HepG2 (cell line): ENCODE results near the gene IL36B. TPM values are rescaled to one million over a fixed set of nuclear protein-coding genes. Genes with fewer than 3 reads are reported as not detected.

ENCODE experiments used
- ATAC-seq: fragments of 200-7000 bp; cut with Tn5 transposase; 3 replicates; pipeline ENCODE4 v1.9.1; 2020; ENCODE audit warnings: mild to moderate bottlenecking, moderate library complexity
- BruUV-seq: library from RNA; stranded (reverse); fragments of 400-500 nt; replicated peaks from 2 replicates; lab custom pipeline; 2021; lab: Mats Ljungman, UMichigan
- CTCF ChIA-PET: fragments of 300-600 bp; formaldehyde crosslinking; extraction: SDS; loops from one replicate; lab custom pipeline; 2021; ENCODE audit warnings: low total read pairs, inconsistent platforms, low intra/inter-chr PET ratio; lab: Yijun Ruan, JAX
- POLR2A ChIA-PET: fragments of 350-600 bp; sonication (Branson Sonifier 250); formaldehyde crosslinking; loops from one replicate; lab custom pipeline; 2020; ENCODE audit warnings: antibody characterized with exemption, inconsistent platforms; lab: Yijun Ruan, JAX
- DNase-seq: peaks from one replicate; pipeline ENCODE4 v3.0.0-alpha.2; 2015; ENCODE audit warnings: low spot score
- FAIRE-seq: peaks from 3 replicates; lab custom pipeline; 2011; peaks lifted over from hg19 to GRCh38; lab: Jason Lieb, UNC
- H2AFZ ChIP-seq: one replicate; pipeline ENCODE4 v1.6.1; 2011; ENCODE audit warnings: low read length, inconsistent platforms
- H3K27ac ChIP-seq: fragments of 300-600 bp; 3 replicates; pipeline ENCODE4 v1.8.0; 2011; ENCODE audit warnings: mixed run types, mild to moderate bottlenecking, mixed read lengths, low read length, inconsistent platforms; ENCODE audit not compliant: insufficient read depth; ENCODE audit errors: extremely low read length
- H3K27me3 ChIP-seq, 2 experiments: fragments of 200-600 bp in 1 of 2; 2 replicates in 1 of 2; 3 replicates in 1 of 2; pipeline versions ENCODE4 v1.6.0 to v1.8.0; 2011; ENCODE audit warnings: low read length in 2 of 2, mild to moderate bottlenecking in 2 of 2, moderate library complexity in 2 of 2, inconsistent platforms in 1 of 2; ENCODE audit not compliant: insufficient read depth in 2 of 2, control insufficient read depth in 1 of 2
- H3K36me3 ChIP-seq, 2 experiments: fragments of 200-600 bp in 1 of 2; replicated peaks in 1 of 2; 2 replicates in 1 of 2; 3 replicates in 1 of 2; pipeline versions ENCODE4 v1.5.1 to v1.8.0; 2011; ENCODE audit warnings: low read length in 2 of 2, inconsistent platforms in 1 of 2; ENCODE audit not compliant: insufficient read depth in 2 of 2, control insufficient read depth in 1 of 2
- H3K4me1 ChIP-seq: 2 replicates; pipeline ENCODE4 v1.5.1; 2012; ENCODE audit warnings: low read length, inconsistent platforms; ENCODE audit not compliant: insufficient read depth
- H3K4me2 ChIP-seq: 2 replicates; pipeline ENCODE4 v1.6.0; 2011; ENCODE audit warnings: low read depth, low read length, inconsistent platforms
- H3K4me3 ChIP-seq, 3 experiments: fragments of 200-600 bp in 1 of 3; sonication (generic), shearing (Covaris generic) in 1 of 3; replicated peaks in 1 of 3; 2 replicates each; pipeline ENCODE4 v1.5.1; 2011 to 2016; ENCODE audit warnings: low read length in 3 of 3, inconsistent platforms in 2 of 3, low read depth in 2 of 3, mild to moderate bottlenecking in 2 of 3, control low read depth in 1 of 3, mixed read lengths in 1 of 3; ENCODE audit not compliant: insufficient read depth in 1 of 3
- H3K79me2 ChIP-seq: one replicate; pipeline ENCODE4 v1.6.1; 2011; ENCODE audit warnings: low read length, inconsistent platforms; ENCODE audit not compliant: insufficient read depth
- H3K9ac ChIP-seq: 2 replicates; pipeline ENCODE4 v1.6.0; 2011; ENCODE audit warnings: mild to moderate bottlenecking, low read depth, low read length, inconsistent platforms; ENCODE audit not compliant: insufficient read depth
- H3K9me3 ChIP-seq: 2 replicates; pipeline ENCODE4 v1.5.1; 2012; ENCODE audit warnings: mild to moderate bottlenecking, low read length
- H4K20me1 ChIP-seq: 2 replicates; pipeline ENCODE4 v1.6.0; 2011; ENCODE audit warnings: inconsistent platforms, mild to moderate bottlenecking, low read length, moderate library complexity; ENCODE audit not compliant: insufficient read depth
- BRF2 ChIP-seq: sonication (generic); formaldehyde crosslinking; IDR thresholded peaks from 2 replicates; pipeline ENCODE4 v1.8.1; 2022; ENCODE audit warnings: mild to moderate bottlenecking, missing genetic modification reagents
- FOSL1 ChIP-seq: sonication (generic); formaldehyde crosslinking; IDR thresholded peaks from 2 replicates; pipeline ENCODE4 v1.9.0; 2021; ENCODE audit warnings: missing genetic modification reagents, borderline replicate concordance
- HES4 ChIP-seq: sonication (generic); formaldehyde crosslinking; IDR thresholded peaks from 2 replicates; pipeline ENCODE4 v1.9.0; 2021; ENCODE audit warnings: mild to moderate bottlenecking, missing genetic modification reagents, borderline replicate concordance
- HNRNPH1 ChIP-seq: fragments of 200-400 bp; formaldehyde crosslinking; optimal IDR thresholded peaks from 2 replicates; pipeline ENCODE3; 2017; ENCODE audit warnings: mild to moderate bottlenecking, low read depth, low read length
- KDM4B ChIP-seq: sonication (generic); formaldehyde crosslinking; IDR thresholded peaks from 2 replicates; pipeline ENCODE4 v1.4.0; 2020; ENCODE audit warnings: missing genetic modification reagents
- RFXANK ChIP-seq: IDR thresholded peaks from 2 replicates; pipeline ENCODE4 v1.6.1; 2016
- SIN3B ChIP-seq: fragments of 150-350 bp; IDR thresholded peaks from 2 replicates; pipeline ENCODE4 v1.6.1; 2014; ENCODE audit warnings: low read length
- THRA ChIP-seq: sonication (generic); formaldehyde crosslinking; IDR thresholded peaks from 2 replicates; pipeline ENCODE4 v1.4.0; 2020; ENCODE audit warnings: missing genetic modification reagents, borderline replicate concordance
- ZNF598 ChIP-seq: sonication (generic); formaldehyde crosslinking; IDR thresholded peaks from 2 replicates; pipeline ENCODE4 v1.5.1; 2020; ENCODE audit warnings: mild to moderate bottlenecking, missing genetic modification reagents, borderline replicate concordance
- WGBS: methylation state at CpG from one replicate; pipeline ENCODE4 v1.1.6; 2017; ENCODE audit warnings: low lambda C conversion rate; 5-methylcytosine and 5-hydroxymethylcytosine counted together
- in situ Hi-C: cut with HindIII; loops from 2 replicates; pipeline ENCODE4 v1.10.0; 2017; ENCODE audit warnings: low pct_unique_long_range_greater_than_20kb; ENCODE audit not compliant: extremely low pct_ligation_motif_present
- intact Hi-C: fragments of 100-400 bp; cut with micrococcal nuclease; formaldehyde crosslinking; loops from one replicate; pipeline ENCODE4 v1.10.0; 2022; ENCODE audit not compliant: unreplicated experiment
- polyA plus RNA-seq, 8 experiments: library from polyadenylated mRNA; depleted of rRNA in 3 of 8; stranded (reverse) in 7 of 8; unstranded in 1 of 8; fragments of >200 nt; fragmentation: Illumina TruSeq in 4 of 8; extraction: Trizol in 4 of 8; gene quantifications; 2 replicates each; pipeline versions ENCODE4 v1.2.1 to v1.2.3, GENCODE V29; 2011 to 2016; ENCODE audit warnings: low read depth in 4 of 8, missing spikeins in 1 of 8, mixed read lengths in 1 of 8; ENCODE audit not compliant: insufficient read depth in 1 of 8
- total RNA-seq, 5 experiments: library from RNA; depleted of rRNA; stranded (reverse); fragments of >200 nt; fragmentation: Illumina TruSeq; extraction: Trizol; gene quantifications; 2 replicates each; pipeline ENCODE4 v1.2.3, GENCODE V29; 2016; ENCODE audit warnings: low read depth in 1 of 5

The IL36B gene
- total and polyA plus RNA-seq, 2 of the 13 experiments (the other 11 are each of a cell fraction or from before 2014, with no cell fraction given) = not detected

GRCh38 chr2:112996635-112997034, 56.0 kb downstream of the IL36B start:
- ATAC-seq (no peak), DNase-seq (no peak), FAIRE-seq (no peak)
- H3K36me3 ChIP-seq = no peaks in the 10 kb centered on the region
- no peak overlapping the region for H3K4me2 ChIP-seq
- CTCF ChIA-PET = no interaction called here
- in situ Hi-C loops (no loop called here), intact Hi-C loops (no loop called here)
- BruUV-seq = no TSS peak
- no peaks in the 10 kb centered on the region for H3K79me2 ChIP-seq
- no peaks in the 10 kb centered on the region; a peak in 1 of 5 replicates for H3K27me3 ChIP-seq
- peaks cover 14% of the 10 kb centered on the region for H3K4me1 ChIP-seq
- no peaks in the 10 kb centered on the region for H4K20me1 ChIP-seq
- no peak overlapping the region for H3K27ac ChIP-seq
- H2AFZ ChIP-seq = no peak overlapping the region
- H3K9me3 ChIP-seq = peaks cover 22% of the 10 kb centered on the region
- POLR2A ChIA-PET = no interaction called here
- TF ChIP-seq HNRNPH1 (no peak), HES4 (no peak)
- no peak overlapping the region for H3K9ac ChIP-seq
- no peak overlapping the region for H3K4me3 ChIP-seq
- WGBS = 23% methylated on average over 6 of the region's 6 CpGs

- BruUV-seq = no TSS peak
- no peak overlapping the region for H3K27ac ChIP-seq
- no peaks in the 10 kb centered on the region for H3K36me3 ChIP-seq
- no peaks in the 10 kb centered on the region; a peak in 1 of 5 replicates for H3K27me3 ChIP-seq
- no peak overlapping the region for H3K9ac ChIP-seq
- in situ Hi-C loops (no loop called here), intact Hi-C loops (no loop called here)
- H3K79me2 ChIP-seq = no peaks in the 10 kb centered on the region
- ATAC-seq (no peak), DNase-seq (no peak), FAIRE-seq (no peak)
- CTCF ChIA-PET = no interaction called here
- no peak overlapping the region for H3K4me3 ChIP-seq
- H4K20me1 ChIP-seq = no peaks in the 10 kb centered on the region
- H3K4me2 ChIP-seq = no peak overlapping the region
- H3K4me1 ChIP-seq = peaks cover 14% of the 10 kb centered on the region
- WGBS = 64% methylated on average over 14 of the region's 14 CpGs
- H2AFZ ChIP-seq = no peak overlapping the region
- peaks cover 10% of the 10 kb centered on the region for H3K9me3 ChIP-seq
- TF ChIP-seq SIN3B (no peak), FOSL1 (CRISPR knock-in tag) (no peak), THRA (CRISPR knock-in tag) (no peak), BRF2 (CRISPR knock-in tag) (no peak), KDM4B (CRISPR knock-in tag) (no peak), ZNF598 (no peak), RFXANK (CRISPR knock-in tag) (no peak)
- POLR2A ChIA-PET = no interaction called here
Measured at GRCh38 chr2:112995346-112995920, 57.2 kb downstream of the IL36B start.
